Neural cell (in vitro differentiated cells): ENCODE data around the gene GOLPH3L. TPM values are rescaled to one million over a fixed set of nuclear protein-coding genes. Genes with fewer than 3 reads are reported as not detected.

Experiments used
- H2AFZ ChIP-seq: fragments of 200-600, 300-800 bp; sonication (generic), shearing (Covaris generic); 2 replicates; pipeline ENCODE4 v1.6.0; 2014; ENCODE audit warnings: low read depth, mild to moderate bottlenecking, antibody characterized with exemption, low read length, moderate library complexity
- H3F3A ChIP-seq: fragments of 200-600 bp; shearing (Covaris generic); 2 replicates; pipeline ENCODE4 v1.6.1; 2016; ENCODE audit warnings: mild to moderate bottlenecking, moderate library complexity, mixed read lengths, antibody characterized with exemption, low read length; ENCODE audit not compliant: insufficient read depth, poor library complexity, severe bottlenecking
- H3K27ac ChIP-seq: fragments of 200-600, 300-800 bp; sonication (generic), shearing (Covaris generic); 2 replicates; pipeline ENCODE4 v1.5.1; 2014; ENCODE audit warnings: mild to moderate bottlenecking, low read length, moderate library complexity
- H3K27me3 ChIP-seq: fragments of 300-800, 200-600 bp; sonication (generic), shearing (Covaris generic); 2 replicates; pipeline ENCODE4 v1.6.0; 2014; ENCODE audit warnings: mild to moderate bottlenecking, low read depth, low read length, moderate library complexity; ENCODE audit not compliant: insufficient read depth
- H3K36me3 ChIP-seq: fragments of 300-800, 200-600 bp; sonication (generic), shearing (Covaris generic); 2 replicates; pipeline ENCODE4 v1.5.1; 2014; ENCODE audit warnings: mild to moderate bottlenecking, antibody characterized with exemption, low read length, moderate library complexity; ENCODE audit not compliant: insufficient read depth
- H3K4me2 ChIP-seq: fragments of 300-800, 200-600 bp; sonication (generic), shearing (Covaris generic); 2 replicates; pipeline ENCODE4 v1.6.0; 2014; ENCODE audit warnings: mild to moderate bottlenecking, low read length
- H3K4me3 ChIP-seq: fragments of 300-800, 200-600 bp; sonication (generic), shearing (Covaris generic); 2 replicates; pipeline ENCODE4 v1.5.1; 2014; ENCODE audit warnings: mild to moderate bottlenecking, low read length, moderate library complexity
- H3K79me2 ChIP-seq: fragments of 200-600 bp; shearing (Covaris generic); replicated peaks from 2 replicates; pipeline ENCODE4 v1.6.0; 2014; ENCODE audit warnings: mild to moderate bottlenecking, low read length, moderate library complexity; ENCODE audit not compliant: insufficient read depth
- H3K9ac ChIP-seq: fragments of 300-800, 200-600 bp; sonication (generic), shearing (Covaris generic); 2 replicates; pipeline ENCODE4 v1.6.1; 2016; ENCODE audit warnings: mild to moderate bottlenecking, low read length, mixed read lengths
- H3K9me2 ChIP-seq: fragments of 200-600 bp; shearing (Covaris generic); 2 replicates; pipeline ENCODE4 v1.6.1; 2016; ENCODE audit warnings: mild to moderate bottlenecking, low read length, mixed read lengths; ENCODE audit not compliant: insufficient read depth
- H3K9me3 ChIP-seq: fragments of 200-600, 300-800 bp; sonication (generic), shearing (Covaris generic); 2 replicates; pipeline ENCODE4 v1.6.1; 2016; ENCODE audit warnings: mild to moderate bottlenecking, mixed run types, low read length, moderate library complexity, mixed read lengths
- H4K20me1 ChIP-seq: fragments of 200-600 bp; shearing (Covaris generic); 2 replicates; pipeline ENCODE4 v1.6.1; 2016; ENCODE audit warnings: mild to moderate bottlenecking, mixed run types; ENCODE audit not compliant: insufficient read depth
- CTCF ChIP-seq: fragments of 450-650 bp; IDR thresholded peaks from 2 replicates; pipeline ENCODE4 v1.5.1; 2014; ENCODE audit warnings: antibody characterized with exemption, mild to moderate bottlenecking, moderate library complexity; ENCODE audit not compliant: poor library complexity, severe bottlenecking
- EP300 ChIP-seq: fragments of 450-650 bp; conservative IDR thresholded peaks from 2 replicates; pipeline ENCODE4 v1.6.1; 2014; ENCODE audit warnings: antibody characterized with exemption, mild to moderate bottlenecking, moderate library complexity; ENCODE audit not compliant: poor library complexity, severe bottlenecking
- EZH2 ChIP-seq: fragments of 200-600, 300-800 bp; shearing (Covaris generic), sonication (generic); IDR thresholded peaks from 2 replicates; pipeline ENCODE4 v1.6.1; 2014; ENCODE audit warnings: antibody characterized with exemption, low read length, borderline replicate concordance, mild to moderate bottlenecking; ENCODE audit not compliant: insufficient read depth, poor library complexity, severe bottlenecking
- MXI1 ChIP-seq: fragments of 450-650 bp; conservative IDR thresholded peaks from 2 replicates; pipeline ENCODE4 v1.6.1; 2014; ENCODE audit warnings: antibody characterized with exemption, mild to moderate bottlenecking; ENCODE audit not compliant: poor library complexity, severe bottlenecking
- POLR2AphosphoS5 ChIP-seq: IDR thresholded peaks from 2 replicates; pipeline ENCODE4 v1.6.1; 2012
- RAD21 ChIP-seq: fragments of 450-650 bp; conservative IDR thresholded peaks from 2 replicates; pipeline ENCODE4 v1.6.1; 2014; ENCODE audit warnings: antibody characterized with exemption, mild to moderate bottlenecking, moderate library complexity
- REST ChIP-seq: IDR thresholded peaks from 2 replicates; pipeline ENCODE4 v1.6.1; 2012; ENCODE audit warnings: borderline replicate concordance
- SMC3 ChIP-seq: fragments of 450-650 bp; conservative IDR thresholded peaks from 2 replicates; pipeline ENCODE4 v1.6.1; 2014; ENCODE audit warnings: antibody characterized with exemption, mild to moderate bottlenecking, moderate library complexity; ENCODE audit not compliant: poor library complexity
- TAF1 ChIP-seq: IDR thresholded peaks from 2 replicates; pipeline ENCODE4 v1.6.1; 2012; ENCODE audit warnings: low read depth
- polyA minus RNA-seq: library from RNA; depleted of rRNA, polyadenylated mRNA; stranded (reverse); fragments of >200 nt; gene quantifications from 2 replicates; pipeline ENCODE4 v1.2.3, GENCODE V29; 2014
- polyA plus RNA-seq: library from polyadenylated mRNA; depleted of rRNA; stranded (reverse); fragments of >200 nt; gene quantifications from 2 replicates; pipeline ENCODE4 v1.2.3, GENCODE V29; 2014

Gene GOLPH3L
- 4.4 and 7.0 TPM in 2 replicates for polyA plus RNA-seq
- 8.9 and 9.7 TPM in 2 replicates for polyA minus RNA-seq

GRCh38 chr1:150696995-150697927, at the start of gene GOLPH3L:
TSS of gene GOLPH3L (minus strand) at chr1:150697154. CDS start at chr1:150694838, 2,316 bp downstream.
- peak within 1 kb of the TSS; percentile 69 for H3K4me3 ChIP-seq
- no peaks in the 10 kb centered on the region for H3K36me3 ChIP-seq
- no peaks in the 10 kb centered on the region for H3K27me3 ChIP-seq
- H3K9me3 ChIP-seq: no peaks in the 10 kb centered on the region
- TF ChIP-seq TAF1 (peak; percentile 60), MXI1 (peak; percentile 68), RAD21 (peak; percentile 31), EZH2 (no peak), CTCF (peak; percentile 48), EP300 (peak; percentile 84), POLR2AphosphoS5 (peak; percentile 47), REST (no peak), SMC3 (no peak)
- peak within 1 kb of the TSS; percentile 96 for H2AFZ ChIP-seq
- no peaks in the 10 kb centered on the region for H4K20me1 ChIP-seq
- H3K9me2 ChIP-seq: no peaks in the 10 kb centered on the region
- H3K9ac ChIP-seq: peak within 1 kb of the TSS; percentile 58
- peak within 1 kb of the TSS; percentile 82 for H3K4me2 ChIP-seq
- peaks cover 11% of the 10 kb centered on the region for H3K79me2 ChIP-seq
- peak within 1 kb of the TSS; percentile 55 for H3K27ac ChIP-seq
- H3F3A ChIP-seq: no peaks in the 10 kb centered on the region

- Histone ChIP-seq H3K27me3 (no peaks in the 10 kb centered on the region), H2AFZ (no peak overlapping the region), H3K9me2 (no peaks in the 10 kb centered on the region), H3K9ac (no peak overlapping the region), H3K9me3 (no peaks in the 10 kb centered on the region), H3K4me2 (no peak overlapping the region), H4K20me1 (no peaks in the 10 kb centered on the region), H3F3A (no peaks in the 10 kb centered on the region), H3K4me3 (no peak overlapping the region), H3K36me3 (no peaks in the 10 kb centered on the region), H3K27ac (no peak overlapping the region), H3K79me2 (no peaks in the 10 kb centered on the region)
- TF ChIP-seq CTCF (no peak), RAD21 (no peak), TAF1 (no peak), REST (no peak), SMC3 (no peak), EP300 (no peak), MXI1 (no peak), EZH2 (no peak), POLR2AphosphoS5 (no peak)
These were observed 33.3 kb upstream of the GOLPH3L start for GRCh38 chr1:150730130-150730721.
